Endothelial cell of umbilical vein (primary cell): ENCODE data around the gene CASD1. TPM values are rescaled to one million over a fixed set of nuclear protein-coding genes. Genes with fewer than 3 reads are reported as not detected.
A peak's percentile ranks its signal among the peaks of the same experiment; 100 is the strongest.

Source experiments
- BruUV-seq: library from RNA; stranded (reverse); fragments of 400-500 nt; replicated peaks from 2 replicates; lab custom pipeline; 2021; lab: Mats Ljungman, UMichigan
- CTCF ChIA-PET: fragments of 300-600, 350-600 bp; sonication (Branson Sonifier 250); formaldehyde crosslinking; loops from one replicate; lab custom pipeline; 2021; ENCODE audit warnings: antibody characterized with exemption, inconsistent platforms; lab: Charles Lee
- POLR2A ChIA-PET: fragments of 300-600, 350-600 bp; sonication (Branson Sonifier 250); formaldehyde crosslinking; loops from one replicate; lab custom pipeline; 2021; ENCODE audit warnings: antibody characterized with exemption, inconsistent platforms; lab: Charles Lee
- DNase-seq: peaks from one replicate; pipeline ENCODE4 v3.0.0-alpha.2; 2011; ENCODE audit warnings: low read depth, low spot score
- FAIRE-seq: peaks from 2 replicates; lab custom pipeline; 2011; peaks lifted over from hg19 to GRCh38; lab: Jason Lieb, UNC
- H2AFZ ChIP-seq: 2 replicates; pipeline ENCODE4 v1.6.0; 2012; ENCODE audit warnings: low read depth, low read length, control low read depth, inconsistent platforms
- H3K27ac ChIP-seq: 2 replicates; pipeline ENCODE4 v1.5.1; 2011; ENCODE audit warnings: low read depth, mild to moderate bottlenecking, control low read depth, low read length, moderate library complexity; ENCODE audit not compliant: insufficient read depth
- H3K27me3 ChIP-seq, 2 experiments: 2 replicates each; pipeline versions ENCODE4 v1.6.0 to v1.6.1; 2011; ENCODE audit warnings: low read length in 2 of 2, mixed read lengths in 1 of 2; ENCODE audit not compliant: control insufficient read depth in 2 of 2, insufficient read depth in 2 of 2
- H3K36me3 ChIP-seq, 2 experiments: 2 replicates in 1 of 2; 3 replicates in 1 of 2; pipeline ENCODE4 v1.5.1; 2011; ENCODE audit warnings: low read length in 2 of 2, mild to moderate bottlenecking in 1 of 2, moderate library complexity in 1 of 2; ENCODE audit not compliant: control insufficient read depth in 2 of 2, insufficient read depth in 2 of 2; ENCODE audit errors: extremely low read depth in 1 of 2
- H3K4me1 ChIP-seq: 3 replicates; pipeline ENCODE4 v1.5.1; 2011; ENCODE audit warnings: mild to moderate bottlenecking, low read length; ENCODE audit not compliant: control insufficient read depth, insufficient read depth; ENCODE audit errors: extremely low read depth
- H3K4me2 ChIP-seq: 2 replicates; pipeline ENCODE4 v1.6.1; 2011; ENCODE audit warnings: low read length, control low read depth, mixed read lengths; ENCODE audit not compliant: insufficient read depth
- H3K4me3 ChIP-seq, 3 experiments: fragments of 200-600 bp in 1 of 3; sonication (generic), shearing (Covaris generic) in 1 of 3; replicated peaks in 1 of 3; 2 replicates each; pipeline ENCODE4 v1.5.1; 2011 to 2016; ENCODE audit warnings: control low read depth in 3 of 3, low read length in 3 of 3, mild to moderate bottlenecking in 2 of 3, inconsistent platforms in 1 of 3, low read depth in 1 of 3, moderate library complexity in 1 of 3; ENCODE audit not compliant: insufficient read depth in 1 of 3
- H3K79me2 ChIP-seq: 2 replicates; pipeline ENCODE4 v1.6.0; 2012; ENCODE audit warnings: low read length, inconsistent platforms; ENCODE audit not compliant: control insufficient read depth, insufficient read depth
- H3K9ac ChIP-seq: replicated peaks from 2 replicates; pipeline ENCODE3; 2011; ENCODE audit warnings: low read length, control low read depth; ENCODE audit not compliant: insufficient read depth; ENCODE audit errors: extremely low read depth
- H3K9me1 ChIP-seq: replicated peaks from 3 replicates; pipeline ENCODE4 v1.6.0; 2011; ENCODE audit warnings: mild to moderate bottlenecking, low read length; ENCODE audit not compliant: control insufficient read depth, insufficient read depth; ENCODE audit errors: extremely low read depth
- H3K9me3 ChIP-seq: replicated peaks from 2 replicates; pipeline ENCODE4 v1.5.1; 2012; ENCODE audit warnings: low read length, inconsistent platforms; ENCODE audit not compliant: control insufficient read depth, insufficient read depth
- H4K20me1 ChIP-seq: replicated peaks from 2 replicates; pipeline ENCODE3; 2011; ENCODE audit warnings: mild to moderate bottlenecking, low read length; ENCODE audit not compliant: control insufficient read depth, insufficient read depth; ENCODE audit errors: extremely low read depth
- EZH2 ChIP-seq: IDR thresholded peaks from 2 replicates; pipeline ENCODE4 v1.6.1; 2012; ENCODE audit warnings: borderline replicate concordance, low read depth, mild to moderate bottlenecking, moderate library complexity, low read length, inconsistent platforms; ENCODE audit not compliant: severe bottlenecking
- FOS ChIP-seq: IDR thresholded peaks from 2 replicates; pipeline ENCODE4 v1.6.1; 2011; ENCODE audit warnings: mild to moderate bottlenecking, low read length, moderate library complexity, borderline replicate concordance; ENCODE audit not compliant: insufficient read depth
- GATA2 ChIP-seq: IDR thresholded peaks from 2 replicates; pipeline ENCODE4 v1.7.0; 2011; ENCODE audit warnings: low read depth, mild to moderate bottlenecking, moderate library complexity, mixed read lengths, low read length; ENCODE audit not compliant: insufficient read length, insufficient read depth
- JUN ChIP-seq: IDR thresholded peaks from 2 replicates; pipeline ENCODE4 v1.6.1; 2011; ENCODE audit warnings: borderline replicate concordance, low read depth; ENCODE audit not compliant: insufficient read length, insufficient read depth
- MYC ChIP-seq: IDR thresholded peaks from one replicate; pipeline ENCODE4 v1.6.1; 2011; ENCODE audit warnings: mild to moderate bottlenecking, low read depth, low read length
- POLR2A ChIP-seq: IDR thresholded peaks from 2 replicates; pipeline ENCODE4 v1.6.1; 2012; ENCODE audit warnings: low read depth, mild to moderate bottlenecking, control low read depth, low read length
- POLR2AphosphoS5 ChIP-seq: IDR thresholded peaks from 2 replicates; pipeline ENCODE4 v1.6.1; 2012; ENCODE audit warnings: low read depth, mild to moderate bottlenecking, control low read depth, low read length, moderate library complexity; ENCODE audit not compliant: insufficient read depth
- dilution Hi-C: fragments of 300-500 bp; cut with MboI; formaldehyde crosslinking; loops from one replicate; pipeline ENCODE4 v1.15.0; 2019; ENCODE audit warnings: low sequenced_read_pairs; ENCODE audit not compliant: extremely low pct_ligation_motif_present
- intact Hi-C: fragments of 100-400 bp; cut with micrococcal nuclease; formaldehyde crosslinking; loops from one replicate; pipeline ENCODE4 v1.10.0; 2022
- polyA plus RNA-seq, 4 experiments: library from polyadenylated mRNA; depleted of rRNA in 3 of 4; stranded (reverse) in 3 of 4; unstranded in 1 of 4; fragments of >200 nt; gene quantifications; 2 replicates each; pipeline versions ENCODE4 v1.2.1 to v1.2.3, GENCODE V29; 2011 to 2012; ENCODE audit warnings: missing spikeins in 1 of 4
- total RNA-seq: library from RNA; stranded (reverse); gene quantifications from 2 replicates; pipeline ENCODE4 v1.2.3, GENCODE V29; 2021
- TF ChIP-seq, protein P1 (sequence below), 2 donors: IDR thresholded peaks; 1 replicate in 1 of 2; 2 replicates in 1 of 2; pipeline ENCODE4 v1.5.1; 2011; ENCODE audit warnings: low read length in 2 of 2, mild to moderate bottlenecking in 2 of 2, moderate library complexity in 2 of 2, control low read depth in 1 of 2, inconsistent platforms in 1 of 2, low read depth in 1 of 2; ENCODE audit not compliant: insufficient read depth in 1 of 2; ENCODE audit errors: extremely low read depth in 1 of 2
- TF ChIP-seq, protein P2 (sequence below): IDR thresholded peaks from 2 replicates; pipeline ENCODE4 v1.6.1; 2011; ENCODE audit not compliant: insufficient read depth, insufficient read length

CASD1 gene
- total and polyA plus RNA-seq, 2 donors (not counting 3 experiments of a cell fraction or from before 2014, with no cell fraction given), result 8.6 to 16.0 TPM

DNA sequence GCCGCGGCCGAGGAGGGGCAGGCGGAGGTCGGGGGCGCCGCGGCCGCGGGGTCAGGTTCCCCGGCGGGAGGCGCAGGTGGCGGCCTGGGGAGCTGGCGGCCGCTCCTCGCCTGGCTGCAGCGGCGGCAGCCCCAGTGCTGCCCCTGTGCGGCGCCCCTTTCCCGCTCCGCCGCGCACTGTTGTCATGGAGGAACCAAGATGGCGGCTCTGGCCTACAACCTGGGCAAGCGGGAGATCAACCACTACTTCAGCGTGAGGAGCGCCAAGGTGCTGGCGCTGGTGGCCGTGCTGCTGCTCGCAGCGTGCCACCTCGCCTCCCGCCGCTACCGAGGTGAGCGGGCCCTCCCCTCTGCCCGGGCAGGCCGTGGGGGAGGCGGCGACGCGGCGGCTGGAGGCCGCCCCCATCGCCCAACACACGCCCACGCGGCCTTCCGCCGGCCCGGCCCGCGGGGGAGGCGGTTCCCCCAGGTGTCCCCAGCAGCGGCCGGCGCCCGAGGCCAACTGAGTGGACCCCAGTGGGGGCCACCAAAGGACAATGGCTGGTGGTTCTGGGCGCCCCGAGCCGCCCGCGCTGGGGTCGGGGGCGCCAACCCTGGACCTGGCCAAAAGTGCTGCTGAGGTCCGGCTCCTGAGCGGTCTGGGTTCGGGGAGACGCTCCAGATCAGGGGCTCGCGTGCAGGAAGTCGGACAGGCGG is 425 bp downstream of the CASD1 start:
- ChIA-PET POLR2A (interaction anchor here (0.5 kb wide), 1 partner anchor 260 kb away, joined by 3 read pairs; no protein-coding TSS in a partner anchor), CTCF (interaction anchor here (1.0 kb wide), 1 partner anchor 60 kb away, joined by 3 read pairs; no protein-coding TSS in a partner anchor)
- intact Hi-C loops, result loop anchor here (1.0 to 10.0 kb wide), 5 partner anchors 95 to 692 kb away; no protein-coding TSS in a partner anchor

More for the DNA sequence above, 425 bp downstream of the CASD1 start:
- Histone ChIP-seq H3K4me2 (peak overlapping the region; percentile 59), H3K36me3 (no peaks in the 10 kb centered on the region), H3K9me1 (no peaks in the 10 kb centered on the region), H2AFZ (peak overlapping the region; percentile 99), H3K4me1 (peaks cover 20% of the 10 kb centered on the region), H3K9me3 (no peaks in the 10 kb centered on the region), H3K27me3 (no peaks in the 10 kb centered on the region), H3K4me3 (peak overlapping the region; percentile 59 to 80 (median 60)), H3K79me2 (no peaks in the 10 kb centered on the region), H3K27ac (peak overlapping the region; percentile 65), H4K20me1 (no peaks in the 10 kb centered on the region), H3K9ac (peak overlapping the region; percentile 85)
- peak; percentile 28 for FAIRE-seq
- no peak for TF ChIP-seq GATA2
- TF ChIP-seq EZH2, result no peak
- TF ChIP-seq FOS, result no peak
- TF ChIP-seq MYC, result no peak
- peak; percentile 41 for TF ChIP-seq POLR2AphosphoS5
- TF ChIP-seq JUN, result no peak
- TF ChIP-seq, protein P1, sequence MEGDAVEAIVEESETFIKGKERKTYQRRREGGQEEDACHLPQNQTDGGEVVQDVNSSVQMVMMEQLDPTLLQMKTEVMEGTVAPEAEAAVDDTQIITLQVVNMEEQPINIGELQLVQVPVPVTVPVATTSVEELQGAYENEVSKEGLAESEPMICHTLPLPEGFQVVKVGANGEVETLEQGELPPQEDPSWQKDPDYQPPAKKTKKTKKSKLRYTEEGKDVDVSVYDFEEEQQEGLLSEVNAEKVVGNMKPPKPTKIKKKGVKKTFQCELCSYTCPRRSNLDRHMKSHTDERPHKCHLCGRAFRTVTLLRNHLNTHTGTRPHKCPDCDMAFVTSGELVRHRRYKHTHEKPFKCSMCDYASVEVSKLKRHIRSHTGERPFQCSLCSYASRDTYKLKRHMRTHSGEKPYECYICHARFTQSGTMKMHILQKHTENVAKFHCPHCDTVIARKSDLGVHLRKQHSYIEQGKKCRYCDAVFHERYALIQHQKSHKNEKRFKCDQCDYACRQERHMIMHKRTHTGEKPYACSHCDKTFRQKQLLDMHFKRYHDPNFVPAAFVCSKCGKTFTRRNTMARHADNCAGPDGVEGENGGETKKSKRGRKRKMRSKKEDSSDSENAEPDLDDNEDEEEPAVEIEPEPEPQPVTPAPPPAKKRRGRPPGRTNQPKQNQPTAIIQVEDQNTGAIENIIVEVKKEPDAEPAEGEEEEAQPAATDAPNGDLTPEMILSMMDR (IDR thresholded peaks at IDR 0.05; ENCODE audit: extremely low read depth in 1 of 2, insufficient read depth in 1 of 2, low read depth in 1 of 2, low read length in 2 of 2), result peak in 1 of 2 donors; percentile 47
- TF ChIP-seq POLR2A, result peak; percentile 55
- TF ChIP-seq, protein P2, sequence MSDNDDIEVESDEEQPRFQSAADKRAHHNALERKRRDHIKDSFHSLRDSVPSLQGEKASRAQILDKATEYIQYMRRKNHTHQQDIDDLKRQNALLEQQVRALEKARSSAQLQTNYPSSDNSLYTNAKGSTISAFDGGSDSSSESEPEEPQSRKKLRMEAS, result no peak
- dilution Hi-C loops, result no loop called here
- peak; percentile 69 for DNase-seq
- no TSS peak for BruUV-seq
